Smooth muscle cell (in vitro differentiated cells): Measurements from ENCODE around the gene TPCN2. TPM values are rescaled to one million over a fixed set of nuclear protein-coding genes. Genes with fewer than 3 reads are reported as not detected.

ENCODE experiments used
- DNase-seq: peaks from one replicate; lab custom pipeline; 2025; ENCODE audit not compliant: unreplicated experiment; lab: John Stamatoyannopoulos, UW
- H2AFZ ChIP-seq: fragments of 200-600 bp; sonication (generic); 2 replicates; pipeline ENCODE4 v1.6.0; 2016; ENCODE audit warnings: antibody characterized with exemption, low read depth, mild to moderate bottlenecking
- H3F3A ChIP-seq: fragments of 200-600 bp; sonication (generic); 2 replicates; pipeline ENCODE4 v1.6.0; 2017; ENCODE audit warnings: antibody characterized with exemption, low read depth
- H3K27ac ChIP-seq: fragments of 200-600 bp; sonication (generic); 2 replicates; pipeline ENCODE4 v1.5.1; 2016; ENCODE audit warnings: low read depth, mild to moderate bottlenecking
- H3K27me3 ChIP-seq: fragments of 200-600 bp; sonication (generic); 2 replicates; pipeline ENCODE4 v1.6.1; 2016; ENCODE audit warnings: low read depth, mild to moderate bottlenecking
- H3K36me3 ChIP-seq: fragments of 200-600 bp; sonication (generic); 2 replicates; pipeline ENCODE4 v1.5.1; 2016; ENCODE audit warnings: low read depth
- H3K4me1 ChIP-seq: fragments of 200-600 bp; sonication (generic); 2 replicates; pipeline ENCODE4 v1.5.1; 2016; ENCODE audit warnings: low read depth
- H3K4me2 ChIP-seq: fragments of 200-600 bp; sonication (generic); 2 replicates; pipeline ENCODE4 v1.6.0; 2016; ENCODE audit warnings: mild to moderate bottlenecking
- H3K4me3 ChIP-seq: fragments of 200-600 bp; sonication (generic); 2 replicates; pipeline ENCODE4 v1.5.1; 2016; ENCODE audit warnings: mild to moderate bottlenecking
- H3K79me2 ChIP-seq: fragments of 200-600 bp; sonication (generic); 2 replicates; pipeline ENCODE4 v1.6.0; 2016; ENCODE audit warnings: low read depth, mild to moderate bottlenecking
- H3K9ac ChIP-seq: fragments of 200-600 bp; sonication (generic); 2 replicates; pipeline ENCODE4 v1.6.0; 2016; ENCODE audit warnings: low read depth
- H3K9me3 ChIP-seq: fragments of 200-600 bp; sonication (generic); replicated peaks from 2 replicates; pipeline ENCODE4 v1.5.1; 2016; ENCODE audit warnings: low read depth
- H4K20me1 ChIP-seq: fragments of 200-600 bp; sonication (generic); 2 replicates; pipeline ENCODE4 v1.6.0; 2016; ENCODE audit warnings: low read depth
- CTCF ChIP-seq: fragments of 200-600 bp; sonication (generic); IDR thresholded peaks from 2 replicates; pipeline ENCODE4 v1.5.1; 2017; ENCODE audit warnings: borderline replicate concordance, mild to moderate bottlenecking, antibody characterized with exemption; ENCODE audit not compliant: insufficient read depth, poor library complexity, severe bottlenecking
- WGBS: methylation state at CpG from one replicate; pipeline ENCODE4 v1.1.7; 2016; ENCODE audit warnings: low lambda C conversion rate; 5-methylcytosine and 5-hydroxymethylcytosine counted together
- polyA plus RNA-seq: library from polyadenylated mRNA; unstranded; fragments of >200 nt; fragmentation: Nextera tagmentation; extraction: Ambion mirVana; gene quantifications from 2 replicates; pipeline ENCODE4 v1.2.1, GENCODE V29; 2016
- total RNA-seq: library from RNA; depleted of rRNA; stranded (reverse); fragments of >200 nt; gene quantifications from 2 replicates; pipeline ENCODE4 v1.2.3, GENCODE V29; 2014

Gene TPCN2
- total and polyA plus RNA-seq, 2 experiments from 2014 or later, result 7.4 to 10.5 TPM

- H2AFZ ChIP-seq, result no peak overlapping the region
- no peaks in the 10 kb centered on the region for H4K20me1 ChIP-seq
- WGBS, result 82% methylated on average over 17 of the region's 17 CpGs
- no peaks in the 10 kb centered on the region for H3K36me3 ChIP-seq
- H3K9me3 ChIP-seq, result no peaks in the 10 kb centered on the region
- H3K27ac ChIP-seq, result no peak overlapping the region
- no peak for DNase-seq
- no peak overlapping the region for H3K4me2 ChIP-seq
- no peaks in the 10 kb centered on the region for H3K4me1 ChIP-seq
- H3K79me2 ChIP-seq, result no peaks in the 10 kb centered on the region
- H3K27me3 ChIP-seq, result no peaks in the 10 kb centered on the region
- no peaks in the 10 kb centered on the region for H3F3A ChIP-seq
- TF ChIP-seq CTCF, result no peak
- no peak overlapping the region for H3K4me3 ChIP-seq
- no peak overlapping the region for H3K9ac ChIP-seq
Measured at GRCh38 chr11:69101792-69102695, 53.3 kb downstream of the TPCN2 start.

DNA sequence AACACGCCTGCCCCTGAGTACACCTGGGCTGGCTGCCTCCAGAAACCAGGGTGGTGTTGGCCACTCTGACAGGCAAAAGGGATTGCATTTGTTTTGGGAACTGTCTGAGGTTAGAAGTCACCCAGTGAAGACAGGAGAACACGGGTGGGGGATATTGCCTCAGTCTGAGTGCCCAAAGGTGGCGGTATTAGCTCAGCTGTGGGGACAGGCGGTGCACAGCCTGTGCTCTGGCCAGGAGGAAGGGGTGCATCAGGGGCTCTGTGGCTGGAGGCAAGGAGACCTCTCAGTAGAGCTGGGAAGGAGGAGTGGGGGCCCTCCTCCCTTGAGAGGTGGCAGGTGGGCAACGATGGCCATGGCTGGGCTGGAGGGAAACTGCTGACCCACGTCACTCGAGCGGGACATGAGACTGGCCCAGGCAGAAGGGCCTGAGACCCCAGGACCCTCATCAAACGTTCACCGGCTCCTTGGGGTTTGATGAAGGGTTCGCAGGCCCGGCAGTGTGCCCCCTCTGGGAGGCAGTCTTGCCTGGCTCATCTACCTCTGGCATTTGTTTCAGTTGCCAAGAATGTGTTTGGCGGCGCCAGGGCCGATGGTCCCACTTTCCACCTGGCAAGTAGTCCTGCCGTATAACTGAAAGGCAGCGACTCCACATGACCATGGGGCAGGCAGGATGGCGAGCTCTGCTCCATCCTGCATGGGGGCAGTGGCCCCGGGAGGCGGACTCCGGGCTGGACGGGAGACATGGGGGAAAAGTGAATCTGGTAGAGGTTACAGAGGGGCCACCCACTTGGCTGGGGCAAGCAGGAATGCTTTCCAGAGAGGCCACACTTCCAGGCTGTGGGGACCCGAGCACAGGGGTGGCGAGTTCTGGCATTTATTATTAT lies 54.2 kb downstream of the TPCN2 start:
- 83% methylated on average over 23 of the region's 24 CpGs for WGBS
- H3F3A ChIP-seq, result no peaks in the 10 kb centered on the region
- H3K4me3 ChIP-seq, result no peak overlapping the region
- no peaks in the 10 kb centered on the region for H3K36me3 ChIP-seq
- no peaks in the 10 kb centered on the region for H3K4me1 ChIP-seq
- no peak overlapping the region for H3K9ac ChIP-seq
- no peak overlapping the region for H3K27ac ChIP-seq
- H3K27me3 ChIP-seq, result no peaks in the 10 kb centered on the region
- no peaks in the 10 kb centered on the region for H3K79me2 ChIP-seq
- H3K9me3 ChIP-seq, result no peaks in the 10 kb centered on the region
- no peaks in the 10 kb centered on the region for H4K20me1 ChIP-seq
- no peak for DNase-seq
- no peak for TF ChIP-seq CTCF
- H2AFZ ChIP-seq, result no peak overlapping the region
- no peak overlapping the region for H3K4me2 ChIP-seq

DNA sequence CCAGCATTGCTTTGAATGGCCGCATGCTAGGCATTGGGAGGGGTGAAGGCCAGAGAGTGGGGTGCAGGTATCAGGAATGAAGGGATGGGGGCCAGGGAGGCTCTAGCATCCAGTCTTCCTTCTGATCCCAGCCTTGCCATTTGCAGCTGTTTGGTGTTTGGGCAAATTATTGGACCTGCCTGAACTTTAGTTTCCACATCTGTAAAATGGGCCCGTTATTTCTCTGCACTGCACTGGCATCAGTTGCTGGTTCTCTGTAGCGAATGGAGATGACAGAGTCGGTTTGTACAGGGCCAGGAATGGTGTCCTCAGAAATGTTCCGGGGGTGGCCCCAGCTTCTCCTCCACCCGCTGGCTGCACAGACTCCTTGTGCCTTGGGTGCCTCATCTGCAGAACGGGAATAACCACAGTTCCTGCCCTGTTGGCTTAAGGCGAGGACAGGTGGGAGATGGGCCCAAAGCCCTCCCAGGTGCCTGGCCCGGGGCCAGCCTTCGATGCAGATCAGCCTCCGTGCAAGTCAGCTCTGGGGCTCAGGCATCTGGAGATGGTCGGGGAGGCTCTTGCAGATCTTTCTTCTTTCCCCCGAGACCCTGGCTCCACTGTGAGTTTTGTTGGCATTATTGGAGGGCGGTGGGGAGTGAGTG lies 55.6 kb downstream of the TPCN2 start:
- DNase-seq, result no peak
- H3K36me3 ChIP-seq, result no peaks in the 10 kb centered on the region
- H3K4me2 ChIP-seq, result no peak overlapping the region
- H3K4me1 ChIP-seq, result no peaks in the 10 kb centered on the region
- no peak overlapping the region for H2AFZ ChIP-seq
- H3K79me2 ChIP-seq, result no peaks in the 10 kb centered on the region
- H3K4me3 ChIP-seq, result no peak overlapping the region
- H3K9ac ChIP-seq, result no peak overlapping the region
- TF ChIP-seq CTCF, result no peak
- WGBS, result 92% methylated on average over 14 of the region's 14 CpGs
- no peaks in the 10 kb centered on the region for H4K20me1 ChIP-seq
- no peaks in the 10 kb centered on the region for H3F3A ChIP-seq
- no peaks in the 10 kb centered on the region for H3K9me3 ChIP-seq
- no peaks in the 10 kb centered on the region for H3K27me3 ChIP-seq
- H3K27ac ChIP-seq, result no peak overlapping the region
